ENCODE data around the gene GP1BA.

DNA sequence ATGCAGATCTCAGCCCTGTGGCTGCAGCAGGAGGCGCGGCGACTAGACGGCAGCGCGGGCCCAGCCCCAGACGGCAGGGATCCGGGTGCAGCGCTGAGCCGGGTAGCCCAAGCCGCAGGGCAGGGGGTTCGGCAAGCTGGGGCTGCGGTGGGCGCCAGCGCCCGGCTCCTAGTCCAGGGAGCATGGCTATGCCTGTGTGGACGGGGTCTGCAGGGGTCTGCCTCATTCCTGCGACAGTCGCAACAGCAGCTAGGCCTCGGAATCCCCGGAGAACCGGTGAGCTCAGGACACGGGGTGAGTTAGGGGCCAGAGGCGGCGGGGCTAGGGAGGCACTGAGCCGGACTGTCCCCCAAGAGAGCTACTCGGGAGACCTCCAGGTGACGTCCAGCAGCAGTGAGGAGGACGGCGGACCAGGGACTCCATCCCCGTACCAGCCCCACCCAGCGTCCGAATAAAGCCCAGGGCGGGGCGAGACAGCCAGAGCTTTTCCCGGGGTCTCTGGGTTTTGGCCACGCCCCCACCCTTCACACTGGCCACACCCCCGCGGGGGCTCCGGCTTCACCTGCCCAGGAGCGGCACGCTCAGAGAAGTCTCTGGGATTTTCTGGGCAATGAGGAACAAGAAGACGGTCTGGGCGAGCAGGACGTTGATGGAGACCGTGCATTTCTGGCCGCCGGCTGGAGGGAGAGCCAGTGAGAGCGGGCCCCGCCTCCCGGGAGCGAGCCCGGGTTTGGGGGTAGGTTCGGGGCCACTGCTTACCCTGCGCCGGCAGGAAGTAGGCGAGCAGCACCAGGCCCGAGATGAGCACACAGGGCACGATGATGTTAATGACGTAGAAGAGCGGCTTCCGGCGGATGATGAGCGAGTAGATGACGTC lies 31.6 kb upstream of the GP1BA start:
- TF ChIP-seq, protein P1, sequence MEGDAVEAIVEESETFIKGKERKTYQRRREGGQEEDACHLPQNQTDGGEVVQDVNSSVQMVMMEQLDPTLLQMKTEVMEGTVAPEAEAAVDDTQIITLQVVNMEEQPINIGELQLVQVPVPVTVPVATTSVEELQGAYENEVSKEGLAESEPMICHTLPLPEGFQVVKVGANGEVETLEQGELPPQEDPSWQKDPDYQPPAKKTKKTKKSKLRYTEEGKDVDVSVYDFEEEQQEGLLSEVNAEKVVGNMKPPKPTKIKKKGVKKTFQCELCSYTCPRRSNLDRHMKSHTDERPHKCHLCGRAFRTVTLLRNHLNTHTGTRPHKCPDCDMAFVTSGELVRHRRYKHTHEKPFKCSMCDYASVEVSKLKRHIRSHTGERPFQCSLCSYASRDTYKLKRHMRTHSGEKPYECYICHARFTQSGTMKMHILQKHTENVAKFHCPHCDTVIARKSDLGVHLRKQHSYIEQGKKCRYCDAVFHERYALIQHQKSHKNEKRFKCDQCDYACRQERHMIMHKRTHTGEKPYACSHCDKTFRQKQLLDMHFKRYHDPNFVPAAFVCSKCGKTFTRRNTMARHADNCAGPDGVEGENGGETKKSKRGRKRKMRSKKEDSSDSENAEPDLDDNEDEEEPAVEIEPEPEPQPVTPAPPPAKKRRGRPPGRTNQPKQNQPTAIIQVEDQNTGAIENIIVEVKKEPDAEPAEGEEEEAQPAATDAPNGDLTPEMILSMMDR (IDR thresholded peaks at IDR 0.05), result no peak
- TF ChIP-seq, protein P2, sequence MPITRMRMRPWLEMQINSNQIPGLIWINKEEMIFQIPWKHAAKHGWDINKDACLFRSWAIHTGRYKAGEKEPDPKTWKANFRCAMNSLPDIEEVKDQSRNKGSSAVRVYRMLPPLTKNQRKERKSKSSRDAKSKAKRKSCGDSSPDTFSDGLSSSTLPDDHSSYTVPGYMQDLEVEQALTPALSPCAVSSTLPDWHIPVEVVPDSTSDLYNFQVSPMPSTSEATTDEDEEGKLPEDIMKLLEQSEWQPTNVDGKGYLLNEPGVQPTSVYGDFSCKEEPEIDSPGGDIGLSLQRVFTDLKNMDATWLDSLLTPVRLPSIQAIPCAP (CRISPR knock-in tag; IDR thresholded peaks at IDR 0.05), result no peak; the same call in 1 of the 2 replicates
- no peak for TF ChIP-seq GABPB1 (CRISPR knock-in tag; IDR thresholded peaks at IDR 0.05)
- TF ChIP-seq NR2C2 (CRISPR knock-in tag; IDR thresholded peaks at IDR 0.05), result no peak
- TF ChIP-seq FOXP1 (CRISPR knock-in tag; IDR thresholded peaks at IDR 0.05; ENCODE audit: borderline replicate concordance), result no peak
- TF ChIP-seq TEAD4 (CRISPR knock-in tag; IDR thresholded peaks at IDR 0.05), result no peak
- TF ChIP-seq, protein P3, sequence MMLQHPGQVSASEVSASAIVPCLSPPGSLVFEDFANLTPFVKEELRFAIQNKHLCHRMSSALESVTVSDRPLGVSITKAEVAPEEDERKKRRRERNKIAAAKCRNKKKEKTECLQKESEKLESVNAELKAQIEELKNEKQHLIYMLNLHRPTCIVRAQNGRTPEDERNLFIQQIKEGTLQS (CRISPR knock-in tag; conservative IDR thresholded peaks at IDR 0.05), result no peak
- TF ChIP-seq SP1 (CRISPR knock-in tag; conservative IDR thresholded peaks at IDR 0.05), result 0 out of 2 replicates have a peak, but pooled peaks have one; percentile 28
- TF ChIP-seq, protein P4, sequence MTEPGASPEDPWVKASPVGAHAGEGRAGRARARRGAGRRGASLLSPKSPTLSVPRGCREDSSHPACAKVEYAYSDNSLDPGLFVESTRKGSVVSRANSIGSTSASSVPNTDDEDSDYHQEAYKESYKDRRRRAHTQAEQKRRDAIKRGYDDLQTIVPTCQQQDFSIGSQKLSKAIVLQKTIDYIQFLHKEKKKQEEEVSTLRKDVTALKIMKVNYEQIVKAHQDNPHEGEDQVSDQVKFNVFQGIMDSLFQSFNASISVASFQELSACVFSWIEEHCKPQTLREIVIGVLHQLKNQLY (CRISPR knock-in tag; IDR thresholded peaks at IDR 0.05), result no peak
- TF ChIP-seq, protein P5, sequence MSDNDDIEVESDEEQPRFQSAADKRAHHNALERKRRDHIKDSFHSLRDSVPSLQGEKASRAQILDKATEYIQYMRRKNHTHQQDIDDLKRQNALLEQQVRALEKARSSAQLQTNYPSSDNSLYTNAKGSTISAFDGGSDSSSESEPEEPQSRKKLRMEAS (CRISPR knock-in tag; IDR thresholded peaks at IDR 0.05), result 0 out of 2 replicates have a peak, but pooled peaks have one; percentile 14
